ENCODE results near the gene RIPPLY1.
"Not testable (repeated sequence)": the region's sequence is repeated elsewhere in the genome, so short reads cannot be mapped to it uniquely, and the experiment has no call there.

RIPPLY1 gene

DNA sequence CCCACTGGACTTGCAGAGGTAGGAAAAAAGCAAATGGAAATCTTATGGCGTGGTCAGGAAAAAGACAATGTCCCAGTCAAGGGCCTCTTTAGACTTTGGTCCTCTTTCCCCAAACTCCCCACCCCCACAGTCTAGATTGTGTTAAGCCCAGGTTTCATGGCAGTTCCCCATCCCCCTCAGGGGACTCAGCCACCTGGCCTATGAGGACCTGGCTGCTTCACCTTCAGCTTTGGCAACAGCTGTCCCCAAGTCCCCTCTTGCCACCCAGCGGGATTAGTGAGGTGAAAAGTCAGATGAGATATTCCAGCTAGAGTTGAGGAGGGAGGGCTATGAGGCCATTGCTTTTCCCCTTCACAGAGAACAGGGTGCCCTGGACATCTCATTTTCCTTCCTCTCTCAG is 457 bp downstream of the RIPPLY1 start:
- TF ChIP-seq JUND (IDR thresholded peaks at IDR 0.05; ENCODE audit: low read depth): no peak
- in situ Hi-C loops (cut with HindIII; ENCODE audit: low pct_unique_long_range_greater_than_20kb, low sequenced_read_pairs): no loop called here
- DNase-seq (ENCODE audit: low read depth in 1 of 2, low spot score in 1 of 2): no peak

DNA sequence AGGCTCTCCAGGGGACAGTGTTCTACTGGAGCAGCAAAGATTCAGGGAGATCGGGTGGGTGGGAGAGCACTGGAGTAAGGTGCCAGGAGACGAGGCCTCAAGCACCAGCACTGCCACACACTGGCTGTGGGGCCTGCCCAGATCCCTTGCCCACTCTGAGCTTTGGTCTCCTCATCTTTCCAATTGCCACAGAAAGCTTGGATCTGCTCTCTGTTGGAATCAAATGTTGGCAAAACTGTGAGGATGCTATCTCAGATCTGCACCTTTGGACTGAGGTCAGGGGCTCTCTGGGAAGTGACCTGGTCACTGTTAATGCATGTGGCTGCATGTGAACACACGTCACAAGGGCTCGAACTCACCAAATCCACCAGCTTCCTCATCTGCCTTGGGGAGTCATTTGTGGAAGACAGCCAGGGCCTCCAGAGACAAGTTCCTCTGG is 1.3 kb downstream of the RIPPLY1 start:
- in situ Hi-C loops (cut with HindIII; ENCODE audit: low pct_unique_long_range_greater_than_20kb, low sequenced_read_pairs): no loop called here
- no peak for TF ChIP-seq JUND (IDR thresholded peaks at IDR 0.05; ENCODE audit: low read depth)
- DNase-seq (ENCODE audit: low read depth in 1 of 2, low spot score in 1 of 2): no peak

DNA sequence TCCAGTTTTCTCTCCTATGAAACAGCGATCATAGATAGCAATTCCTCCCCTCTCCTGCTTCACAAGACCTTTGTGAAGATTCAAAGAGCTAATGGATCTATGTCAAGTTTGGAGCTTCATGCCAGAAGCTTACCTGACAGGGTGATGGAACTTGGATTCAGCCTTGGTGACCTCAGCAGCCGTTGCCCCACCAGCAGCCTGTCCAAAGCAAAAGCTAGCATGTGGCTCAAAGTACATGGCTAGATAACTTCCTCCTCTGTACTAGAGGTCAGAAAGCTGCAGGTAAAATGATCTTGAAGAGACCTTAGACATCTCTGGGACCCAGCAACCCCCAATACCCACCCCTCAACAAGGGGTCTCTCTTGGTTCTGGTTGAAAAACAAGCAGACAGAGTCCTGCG is 1.8 kb downstream of the RIPPLY1 start:
- no peak for DNase-seq (ENCODE audit: low read depth in 1 of 2, low spot score in 1 of 2)
- no peak for TF ChIP-seq JUND (IDR thresholded peaks at IDR 0.05; ENCODE audit: low read depth)
- in situ Hi-C loops (cut with HindIII; ENCODE audit: low pct_unique_long_range_greater_than_20kb, low sequenced_read_pairs): no loop called here

DNA sequence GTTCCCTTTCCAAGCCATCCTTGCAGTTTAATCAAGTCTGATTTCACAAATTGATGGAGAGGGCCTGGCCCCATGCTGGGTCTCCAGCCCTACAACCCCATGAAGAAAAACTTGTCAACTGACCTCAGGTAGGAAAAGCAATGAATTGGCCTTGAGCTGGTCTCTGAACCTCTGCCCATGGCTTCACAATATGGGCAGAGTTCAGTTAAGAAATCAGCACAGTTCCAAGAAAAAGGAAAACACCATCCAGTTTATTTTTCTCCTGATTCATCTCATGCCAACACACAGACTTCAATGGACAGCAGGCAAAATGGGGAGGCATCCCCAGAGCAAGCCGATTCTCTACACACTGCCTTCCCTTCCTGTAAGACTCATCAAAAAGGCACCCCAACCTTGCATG is 3.3 kb downstream of the RIPPLY1 start:
- no peak for TF ChIP-seq JUND (IDR thresholded peaks at IDR 0.05; ENCODE audit: low read depth)
- DNase-seq (ENCODE audit: low read depth in 1 of 2, low spot score in 1 of 2): no peak
- in situ Hi-C loops (cut with HindIII; ENCODE audit: low pct_unique_long_range_greater_than_20kb, low sequenced_read_pairs): no loop called here

DNA sequence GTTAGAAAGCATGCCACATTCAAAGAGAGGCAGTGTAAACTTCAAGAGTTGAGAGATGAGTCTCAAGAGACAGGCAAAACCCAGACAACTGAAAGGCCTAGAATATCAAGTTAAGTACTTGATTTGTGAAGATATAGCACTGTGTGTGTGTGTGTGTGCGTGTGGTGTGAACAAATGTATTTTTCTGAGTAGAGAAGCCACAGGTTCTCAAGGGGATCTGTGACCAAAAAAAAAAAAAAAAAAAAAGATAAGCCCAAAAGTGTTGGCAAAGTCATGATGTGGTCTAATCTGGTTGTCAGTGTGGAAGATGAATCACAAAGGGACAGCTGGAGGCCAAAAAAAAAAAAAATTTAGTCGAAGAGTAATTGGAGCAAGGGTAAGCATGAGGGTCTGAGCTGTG is 3.9 kb downstream of the RIPPLY1 start:
- TF ChIP-seq JUND (IDR thresholded peaks at IDR 0.05; ENCODE audit: low read depth): no peak
- DNase-seq (ENCODE audit: low read depth in 1 of 2, low spot score in 1 of 2): no peak
- in situ Hi-C loops (cut with HindIII; ENCODE audit: low pct_unique_long_range_greater_than_20kb, low sequenced_read_pairs): no loop called here

DNA sequence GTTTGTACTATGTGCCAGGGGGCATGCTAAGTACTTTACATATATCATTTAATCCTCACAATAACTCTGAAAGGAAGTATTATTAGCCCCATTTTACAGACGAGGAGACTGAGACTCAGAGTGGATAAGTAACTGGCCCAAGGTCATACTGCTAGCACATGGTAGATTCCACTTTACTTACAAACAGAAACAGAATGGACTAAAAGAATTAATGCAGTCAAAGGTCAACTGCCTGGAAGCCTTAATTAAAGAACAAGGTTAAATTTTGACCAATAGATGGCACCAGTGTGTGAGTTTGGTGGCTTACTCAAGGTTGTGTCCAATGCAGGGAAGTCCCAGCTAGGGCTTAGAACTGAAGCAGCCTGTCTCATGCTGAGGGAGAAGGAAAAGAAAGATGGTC is 4.7 kb downstream of the RIPPLY1 start:
- TF ChIP-seq JUND (IDR thresholded peaks at IDR 0.05; ENCODE audit: low read depth): no peak
- in situ Hi-C loops (cut with HindIII; ENCODE audit: low pct_unique_long_range_greater_than_20kb, low sequenced_read_pairs): no loop called here
- DNase-seq (ENCODE audit: low read depth in 1 of 2, low spot score in 1 of 2): peak; percentile 1 to 53

DNA sequence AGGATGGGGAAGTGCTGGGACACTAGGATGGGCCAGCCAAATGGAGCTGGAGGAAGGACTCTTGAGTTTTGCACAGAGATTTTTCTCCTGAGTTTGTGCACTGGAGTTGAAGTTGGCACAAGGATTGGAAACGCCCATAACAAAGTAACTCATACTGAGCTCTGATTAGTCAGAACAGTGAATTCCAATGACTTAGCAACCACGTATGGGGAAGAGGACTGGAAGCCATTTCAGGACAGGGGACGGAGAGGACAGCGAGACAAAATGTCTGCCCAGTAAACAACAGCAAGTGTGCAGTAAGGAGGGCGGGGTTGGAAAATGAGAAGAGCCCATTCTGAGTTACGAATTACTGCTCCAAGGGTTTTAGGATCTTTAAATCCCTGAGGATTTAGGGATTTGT is 5.9 kb downstream of the RIPPLY1 start:
- DNase-seq (ENCODE audit: low read depth in 1 of 2, low spot score in 1 of 2): no peak
- TF ChIP-seq JUND (IDR thresholded peaks at IDR 0.05; ENCODE audit: low read depth): no peak
- in situ Hi-C loops (cut with HindIII; ENCODE audit: low pct_unique_long_range_greater_than_20kb, low sequenced_read_pairs): no loop called here

DNA sequence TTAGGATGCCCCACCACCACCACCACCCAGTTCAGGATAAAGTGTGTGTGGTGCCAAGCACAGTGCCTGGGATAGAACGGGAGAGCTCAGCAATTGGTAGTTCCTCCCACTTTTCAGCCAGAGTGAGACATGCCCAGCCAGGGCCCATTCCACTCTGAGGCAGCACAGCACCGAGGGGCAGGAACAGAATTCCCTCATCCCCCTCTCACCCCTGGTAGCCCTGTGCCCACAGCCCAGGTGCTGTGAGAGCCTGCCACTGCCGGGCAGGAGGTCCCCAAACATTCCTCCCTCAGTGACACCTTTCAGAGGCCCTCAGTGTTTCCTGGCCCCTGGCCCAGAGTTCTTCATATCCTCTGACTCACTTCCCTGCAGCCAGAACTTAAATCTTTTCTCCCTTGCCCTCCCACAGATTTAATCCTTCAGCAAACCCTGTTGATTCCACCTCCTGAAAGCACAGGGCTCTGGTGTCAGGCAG is 8.1 kb downstream of the RIPPLY1 start:
- peak in 1 of 2 experiments; percentile 32 for DNase-seq (ENCODE audit: low read depth in 1 of 2, low spot score in 1 of 2)
- no peak for TF ChIP-seq JUND (IDR thresholded peaks at IDR 0.05; ENCODE audit: low read depth)
- in situ Hi-C loops (cut with HindIII; ENCODE audit: low pct_unique_long_range_greater_than_20kb, low sequenced_read_pairs): no loop called here

DNA sequence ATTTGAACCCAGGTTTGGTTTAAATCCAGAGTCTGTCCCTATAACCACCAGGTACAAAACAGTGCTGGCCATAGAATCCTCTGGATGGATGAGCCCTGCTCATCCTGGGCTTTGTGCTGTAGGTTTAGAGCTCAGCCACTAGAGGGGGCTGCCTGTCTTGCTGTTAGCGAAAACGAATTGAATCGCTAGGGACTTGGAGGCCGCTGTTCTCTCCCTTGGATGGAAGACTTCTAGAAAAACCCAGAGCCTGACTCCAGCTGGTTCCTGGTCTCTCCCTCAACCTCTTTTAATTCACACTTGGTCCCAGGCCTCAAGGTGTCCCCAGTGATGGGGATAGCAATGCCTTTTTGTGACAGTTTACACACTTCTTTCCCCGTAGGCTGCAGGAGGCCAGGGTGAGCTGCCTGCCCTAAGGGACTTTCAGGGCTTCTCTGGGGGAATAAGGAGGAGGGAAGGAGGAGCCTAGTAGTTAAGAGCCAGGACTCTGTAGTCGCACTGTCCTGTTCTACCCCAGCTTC is 8.7 kb downstream of the RIPPLY1 start:
- DNase-seq (ENCODE audit: low read depth in 1 of 2, low spot score in 1 of 2): peak; percentile 2 to 68
- TF ChIP-seq JUND (IDR thresholded peaks at IDR 0.05; ENCODE audit: low read depth): no peak
- in situ Hi-C loops (cut with HindIII; ENCODE audit: low pct_unique_long_range_greater_than_20kb, low sequenced_read_pairs): no loop called here

DNA sequence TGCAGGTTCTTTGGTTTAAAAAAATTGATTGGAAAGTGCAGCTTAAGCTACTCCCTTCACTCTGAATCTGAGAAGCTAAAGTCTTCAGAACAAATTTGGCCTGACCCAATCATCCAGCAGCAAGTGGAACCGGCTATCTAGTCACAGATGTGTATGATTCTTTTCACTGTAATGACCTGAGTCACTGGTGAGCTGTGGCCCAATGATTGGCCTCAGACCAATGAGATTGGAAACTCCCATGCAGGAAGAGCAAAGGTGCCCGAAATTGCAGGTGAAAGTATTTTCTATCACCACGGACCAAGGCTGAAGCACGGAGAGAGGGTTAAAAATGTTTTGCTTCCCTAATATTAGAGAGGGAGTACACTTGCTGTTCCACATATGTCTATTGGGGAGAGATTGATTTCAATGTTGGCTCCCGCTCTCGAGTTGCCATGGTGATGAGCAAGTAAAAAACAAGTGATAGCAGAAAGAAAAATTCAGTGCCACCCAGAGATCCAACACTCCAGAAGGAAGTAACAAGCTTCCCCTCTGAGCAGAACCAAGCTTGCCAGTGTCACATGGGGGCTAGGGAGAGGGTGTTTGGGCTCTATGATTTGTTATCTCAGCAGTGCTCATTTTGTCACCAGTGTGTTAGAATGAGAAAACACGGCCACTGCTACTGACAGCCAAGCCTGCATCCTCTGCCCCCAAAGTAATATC is 11.2 kb downstream of the RIPPLY1 start:
- TF ChIP-seq JUND (IDR thresholded peaks at IDR 0.05; ENCODE audit: low read depth): no peak
- DNase-seq (ENCODE audit: low read depth in 1 of 2, low spot score in 1 of 2): no peak
- in situ Hi-C loops (cut with HindIII; ENCODE audit: low pct_unique_long_range_greater_than_20kb, low sequenced_read_pairs): no loop called here

DNA sequence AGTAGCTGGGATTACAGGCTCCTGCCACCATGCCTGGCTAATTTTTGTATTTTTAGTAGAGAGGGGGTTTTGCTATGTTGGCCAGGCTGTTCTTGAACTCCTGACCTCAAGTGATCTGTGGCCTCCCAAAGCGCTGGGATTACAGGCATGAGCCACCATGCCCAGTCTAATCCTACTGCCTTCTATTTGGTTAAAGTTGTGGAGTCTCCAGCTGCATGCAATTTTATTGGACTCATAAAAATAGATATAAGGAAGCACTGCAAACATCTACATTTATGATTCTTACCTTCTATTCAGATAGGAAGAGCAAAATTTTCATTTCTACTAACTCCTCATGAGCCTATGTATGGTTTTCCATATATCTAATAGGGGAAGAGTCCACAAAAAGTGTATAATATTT is 13.7 kb downstream of the RIPPLY1 start:
- in situ Hi-C loops (cut with HindIII; ENCODE audit: low pct_unique_long_range_greater_than_20kb, low sequenced_read_pairs): no loop called here
- DNase-seq (ENCODE audit: low read depth in 1 of 2, low spot score in 1 of 2): no peak
- no peak for TF ChIP-seq JUND (IDR thresholded peaks at IDR 0.05; ENCODE audit: low read depth)

DNA sequence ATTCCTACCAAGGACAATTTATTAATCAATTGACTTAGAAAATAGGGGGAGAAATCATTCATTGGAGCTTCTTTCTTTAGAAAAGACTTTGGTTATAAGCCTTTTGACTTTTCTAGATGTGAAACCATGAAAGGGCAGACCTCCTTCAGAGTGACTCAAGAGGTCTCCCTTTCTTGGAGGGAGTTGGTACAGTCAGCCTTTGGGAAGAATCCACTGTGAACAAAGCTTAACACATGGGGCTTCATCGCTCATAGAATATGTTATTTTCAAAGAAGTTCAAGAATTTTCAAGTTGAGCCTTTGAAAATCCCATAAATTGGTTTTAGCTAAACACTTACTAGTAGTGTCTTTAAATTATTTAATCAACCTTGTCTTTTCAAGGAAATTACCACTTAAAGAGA is 28.0 kb downstream of the RIPPLY1 start:
- DNase-seq (ENCODE audit: low read depth in 1 of 2, low spot score in 1 of 2): no peak
- no peak for TF ChIP-seq JUND (IDR thresholded peaks at IDR 0.05; ENCODE audit: low read depth)
- in situ Hi-C loops (cut with HindIII; ENCODE audit: low pct_unique_long_range_greater_than_20kb, low sequenced_read_pairs): no loop called here

DNA sequence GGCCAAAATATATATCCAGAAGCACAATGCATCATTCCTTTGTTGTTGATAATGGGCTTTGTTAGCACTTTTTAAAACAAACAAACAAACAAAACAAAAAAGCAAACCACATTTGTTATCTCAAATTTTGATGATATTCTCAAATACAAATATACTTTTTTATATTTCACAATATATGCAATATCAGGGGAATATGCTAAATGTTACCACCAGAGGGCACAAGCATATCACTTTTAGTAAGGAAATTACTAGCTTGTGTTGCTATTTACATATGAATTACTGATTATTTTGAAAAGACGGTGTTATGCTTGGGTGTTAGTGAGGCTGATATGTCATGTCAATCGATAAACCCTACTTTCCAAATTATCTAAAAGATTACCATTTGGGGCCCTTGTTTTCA is 29.1 kb downstream of the RIPPLY1 start:
- in situ Hi-C loops (cut with HindIII; ENCODE audit: low pct_unique_long_range_greater_than_20kb, low sequenced_read_pairs): no loop called here
- no peak for TF ChIP-seq JUND (IDR thresholded peaks at IDR 0.05; ENCODE audit: low read depth)
- peak in 1 of 2 experiments; percentile 13 for DNase-seq (ENCODE audit: low read depth in 1 of 2, low spot score in 1 of 2)

DNA sequence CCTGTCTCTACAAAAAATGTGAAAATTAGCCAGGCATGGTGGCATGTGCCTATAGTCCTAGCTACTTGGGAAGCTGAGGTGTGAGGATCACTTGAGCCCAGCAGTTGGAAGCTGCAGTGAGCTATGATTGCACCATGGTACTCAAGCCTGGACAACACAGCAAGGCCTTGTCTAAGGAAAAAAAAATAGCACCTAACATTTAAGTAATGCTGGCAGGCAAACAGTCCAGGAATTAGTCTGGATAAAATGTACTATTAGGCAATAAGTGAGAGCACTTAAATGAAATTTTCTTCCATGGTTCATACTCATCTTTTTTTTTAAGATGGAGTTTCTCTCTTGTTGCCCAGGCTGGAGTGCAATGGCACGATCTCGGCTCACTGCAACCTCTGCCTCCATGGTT is 30.3 kb downstream of the RIPPLY1 start:
- DNase-seq (ENCODE audit: low read depth in 1 of 2, low spot score in 1 of 2); in situ Hi-C loops (cut with HindIII; ENCODE audit: low pct_unique_long_range_greater_than_20kb, low sequenced_read_pairs): not testable (repeated sequence)

Data from T47D (cell line).